Measurements from ENCODE around the gene GRHL1. TPM values are rescaled to one million over a fixed set of nuclear protein-coding genes. Genes with fewer than 3 reads are reported as not detected.

Gene GRHL1
- total and polyA plus RNA-seq, 2 of the 4 experiments (the other 2 are of a cell fraction), result 0.18 to 0.21 TPM

GRCh38 chr2:9910699-9911098 lies 40.8 kb upstream of the GRHL1 start:
- Histone ChIP-seq H4K20me1 (ENCODE audit: insufficient read depth, low read length) (peaks cover 4% of the 10 kb centered on the region; the same call in 1 of the 2 replicates), H3K18ac (ENCODE audit: low read depth, low read length) (no peak overlapping the region), H4K5ac (ENCODE audit: low read depth, low read length) (no peak overlapping the region), H3K9me1 (ENCODE audit: insufficient read depth, low read length) (peaks cover 9% of the 10 kb centered on the region), H3K4ac (ENCODE audit: low read depth, low read length) (no peak overlapping the region), H2BK15ac (ENCODE audit: low read depth, low read length) (no peak overlapping the region), H2AK9ac (replicated peaks; ENCODE audit: low read depth, low read length, poor library complexity) (no peak overlapping the region), H2BK20ac (ENCODE audit: low read depth, low read length) (no peak overlapping the region), H3K14ac (replicated peaks; ENCODE audit: low read depth, low read length) (no peak overlapping the region), H3K4me1 (ENCODE audit: control insufficient read depth, insufficient read depth, low read length) (peaks cover 5% of the 10 kb centered on the region), H3K9ac (ENCODE audit: low read depth, low read length) (no peak overlapping the region), H2BK120ac (ENCODE audit: low read depth, low read length) (no peak overlapping the region), H3K4me2 (ENCODE audit: low read depth, low read length) (no peak overlapping the region), H3K27me3 (ENCODE audit: control insufficient read depth, insufficient read depth, low read length) (no peaks in the 10 kb centered on the region), H3K56ac (ENCODE audit: extremely low read depth, insufficient read depth, low read length) (no peak overlapping the region), H3K4me3 (ENCODE audit: insufficient read depth, low read depth, low read length) (no peak overlapping the region), H4K91ac (ENCODE audit: insufficient read depth, low read depth, low read length) (no peak overlapping the region), H3K27ac (ENCODE audit: insufficient read depth, low read length) (no peak overlapping the region), H2BK5ac (ENCODE audit: low read depth, low read length, poor library complexity, severe bottlenecking) (no peak overlapping the region), H3K36me3 (ENCODE audit: control insufficient read depth, insufficient read depth, low read length) (peaks cover 5% of the 10 kb centered on the region), H2AFZ (replicated peaks; ENCODE audit: low read length, poor library complexity) (no peak overlapping the region), H3K79me1 (ENCODE audit: low read depth in 1 of 2, low read length in 2 of 2) (peaks cover 4 to 15% of the 10 kb centered on the region in 2 experiments; a peak in 2 of 4 replicates), H3K9me3 (ENCODE audit: control insufficient read depth, insufficient read depth, low read length) (no peaks in the 10 kb centered on the region), H4K8ac (ENCODE audit: low read depth in 2 of 2, low read length in 2 of 2) (no peak overlapping the region), H3K23ac (ENCODE audit: low read depth, low read length) (no peak overlapping the region), H2AK5ac (ENCODE audit: low read depth, low read length) (no peak overlapping the region)
- ChIA-PET POLR2A (ENCODE audit: unreplicated experiment) (no interaction called here), CTCF (no interaction called here)
- no TSS peak for BruUV-seq (replicated peaks)
- intact Hi-C loops (cut with micrococcal nuclease), result no loop called here
- dilution Hi-C loops (cut with HindIII; ENCODE audit: low sequenced_read_pairs, unreplicated experiment), result no loop called here
- TF ChIP-seq BHLHE40 (IDR thresholded peaks at IDR 0.05; ENCODE audit: low read depth, low read length) (no peak), MXI1 (IDR thresholded peaks at IDR 0.05; ENCODE audit: borderline replicate concordance, low read depth, low read length) (no peak), MAZ (IDR thresholded peaks at IDR 0.05; ENCODE audit: borderline replicate concordance, low read depth, low read length) (no peak), RCOR1 (IDR thresholded peaks at IDR 0.05; ENCODE audit: insufficient replicate concordance, low read length) (no peak), SMC3 (IDR thresholded peaks at IDR 0.05; ENCODE audit: low read depth, low read length) (no peak), NFE2L2 (IDR thresholded peaks at IDR 0.05; ENCODE audit: low read depth, low read length) (no peak), CEBPB (IDR thresholded peaks at IDR 0.05; ENCODE audit: low read depth, low read length) (no peak), FOS (IDR thresholded peaks at IDR 0.05; ENCODE audit: low read depth, low read length) (no peak), RFX5 (IDR thresholded peaks at IDR 0.05; ENCODE audit: low read depth, low read length) (no peak), MAFK (IDR thresholded peaks at IDR 0.05; ENCODE audit: low read depth, low read length) (no peak), POLR2A (IDR thresholded peaks at IDR 0.05; ENCODE audit: low read depth, low read length) (no peak), CTCF (conservative IDR thresholded peaks at IDR 0.05; ENCODE audit: low read depth, low read length) (no peak), RAD21 (IDR thresholded peaks at IDR 0.05; ENCODE audit: low read length) (no peak), CHD1 (IDR thresholded peaks at IDR 0.05; ENCODE audit: low read depth, low read length) (no peak)
- no peak for DNase-seq
- WGBS, 2 experiments (ENCODE audit: extremely low coverage in 2 of 2, insufficient read length in 1 of 2), result 80% methylated on average over 1 of the region's 4 CpGs; no CpG with 5 or more reads in 1 of the 2 experiments
- in situ Hi-C loops (cut with MboI; ENCODE audit: low sequenced_read_pairs), result no loop called here
- no peak for ATAC-seq (ENCODE audit: low read depth)

All from IMR-90 (cell line).